OCI-LY7 (cell line): ENCODE data around the gene ACTN1.

Experiments used
- EZH2phosphoT487 ChIP-seq: fragments of 200-600 bp; sonication (generic); IDR thresholded peaks from 2 replicates; pipeline ENCODE4 v1.6.1; 2018; ENCODE audit warnings: low read depth, borderline replicate concordance, mild to moderate bottlenecking, mixed run types, antibody characterized with exemption, low read length, moderate library complexity, mixed read lengths
- TF ChIP-seq, protein P1 (sequence below): fragments of 200-600 bp; sonication (generic); conservative IDR thresholded peaks from 2 replicates; pipeline ENCODE4 v1.5.1; 2014; ENCODE audit warnings: mild to moderate bottlenecking, antibody characterized with exemption, low read length, moderate library complexity, mixed read lengths

GRCh38 chr14:68919129-68919927, 59.8 kb downstream of the ACTN1 start:
- TF ChIP-seq, protein P1, sequence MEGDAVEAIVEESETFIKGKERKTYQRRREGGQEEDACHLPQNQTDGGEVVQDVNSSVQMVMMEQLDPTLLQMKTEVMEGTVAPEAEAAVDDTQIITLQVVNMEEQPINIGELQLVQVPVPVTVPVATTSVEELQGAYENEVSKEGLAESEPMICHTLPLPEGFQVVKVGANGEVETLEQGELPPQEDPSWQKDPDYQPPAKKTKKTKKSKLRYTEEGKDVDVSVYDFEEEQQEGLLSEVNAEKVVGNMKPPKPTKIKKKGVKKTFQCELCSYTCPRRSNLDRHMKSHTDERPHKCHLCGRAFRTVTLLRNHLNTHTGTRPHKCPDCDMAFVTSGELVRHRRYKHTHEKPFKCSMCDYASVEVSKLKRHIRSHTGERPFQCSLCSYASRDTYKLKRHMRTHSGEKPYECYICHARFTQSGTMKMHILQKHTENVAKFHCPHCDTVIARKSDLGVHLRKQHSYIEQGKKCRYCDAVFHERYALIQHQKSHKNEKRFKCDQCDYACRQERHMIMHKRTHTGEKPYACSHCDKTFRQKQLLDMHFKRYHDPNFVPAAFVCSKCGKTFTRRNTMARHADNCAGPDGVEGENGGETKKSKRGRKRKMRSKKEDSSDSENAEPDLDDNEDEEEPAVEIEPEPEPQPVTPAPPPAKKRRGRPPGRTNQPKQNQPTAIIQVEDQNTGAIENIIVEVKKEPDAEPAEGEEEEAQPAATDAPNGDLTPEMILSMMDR: no peak
- TF ChIP-seq EZH2phosphoT487: no peak
